Measurements from ENCODE around the gene LTBR.

The LTBR gene

DNA sequence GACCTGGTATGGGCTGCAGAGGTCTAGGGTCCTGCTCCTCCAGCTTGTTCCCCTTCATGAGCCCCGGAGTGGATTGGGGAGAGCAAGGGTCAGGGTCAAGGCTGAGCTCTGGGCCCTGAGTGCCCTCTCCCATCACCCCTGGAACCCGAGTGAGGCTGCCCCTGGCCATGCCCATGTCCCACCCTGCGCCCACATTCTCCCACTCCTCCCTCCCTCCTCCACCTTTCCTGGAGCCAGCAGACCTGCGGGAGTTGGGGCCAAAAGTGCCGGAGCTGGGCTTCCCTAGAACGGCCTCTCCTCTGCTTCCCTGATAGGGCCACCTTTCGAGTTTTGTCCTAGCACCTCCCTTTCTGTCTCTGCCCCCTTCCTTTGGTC lies 9.2 kb upstream of the LTBR start:
- TF ChIP-seq, protein P1, sequence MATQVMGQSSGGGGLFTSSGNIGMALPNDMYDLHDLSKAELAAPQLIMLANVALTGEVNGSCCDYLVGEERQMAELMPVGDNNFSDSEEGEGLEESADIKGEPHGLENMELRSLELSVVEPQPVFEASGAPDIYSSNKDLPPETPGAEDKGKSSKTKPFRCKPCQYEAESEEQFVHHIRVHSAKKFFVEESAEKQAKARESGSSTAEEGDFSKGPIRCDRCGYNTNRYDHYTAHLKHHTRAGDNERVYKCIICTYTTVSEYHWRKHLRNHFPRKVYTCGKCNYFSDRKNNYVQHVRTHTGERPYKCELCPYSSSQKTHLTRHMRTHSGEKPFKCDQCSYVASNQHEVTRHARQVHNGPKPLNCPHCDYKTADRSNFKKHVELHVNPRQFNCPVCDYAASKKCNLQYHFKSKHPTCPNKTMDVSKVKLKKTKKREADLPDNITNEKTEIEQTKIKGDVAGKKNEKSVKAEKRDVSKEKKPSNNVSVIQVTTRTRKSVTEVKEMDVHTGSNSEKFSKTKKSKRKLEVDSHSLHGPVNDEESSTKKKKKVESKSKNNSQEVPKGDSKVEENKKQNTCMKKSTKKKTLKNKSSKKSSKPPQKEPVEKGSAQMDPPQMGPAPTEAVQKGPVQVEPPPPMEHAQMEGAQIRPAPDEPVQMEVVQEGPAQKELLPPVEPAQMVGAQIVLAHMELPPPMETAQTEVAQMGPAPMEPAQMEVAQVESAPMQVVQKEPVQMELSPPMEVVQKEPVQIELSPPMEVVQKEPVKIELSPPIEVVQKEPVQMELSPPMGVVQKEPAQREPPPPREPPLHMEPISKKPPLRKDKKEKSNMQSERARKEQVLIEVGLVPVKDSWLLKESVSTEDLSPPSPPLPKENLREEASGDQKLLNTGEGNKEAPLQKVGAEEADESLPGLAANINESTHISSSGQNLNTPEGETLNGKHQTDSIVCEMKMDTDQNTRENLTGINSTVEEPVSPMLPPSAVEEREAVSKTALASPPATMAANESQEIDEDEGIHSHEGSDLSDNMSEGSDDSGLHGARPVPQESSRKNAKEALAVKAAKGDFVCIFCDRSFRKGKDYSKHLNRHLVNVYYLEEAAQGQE (IDR thresholded peaks at IDR 0.05; ENCODE audit: insufficient read depth in 1 of 2, low read depth in 2 of 2, low read length in 2 of 2), result no peak
- TF ChIP-seq SIN3A (IDR thresholded peaks at IDR 0.05; ENCODE audit: borderline replicate concordance, insufficient read depth, low read length) (no peak), FOXP2 (optimal IDR thresholded peaks at IDR 0.05; ENCODE audit: borderline replicate concordance, extremely low read depth, extremely low read length, insufficient read depth) (no peak), POLR2AphosphoS5 (IDR thresholded peaks at IDR 0.05; ENCODE audit: low read depth, low read length) (no peak), TAF1 (IDR thresholded peaks at IDR 0.05; ENCODE audit: borderline replicate concordance, insufficient read depth, low read length) (no peak)

DNA sequence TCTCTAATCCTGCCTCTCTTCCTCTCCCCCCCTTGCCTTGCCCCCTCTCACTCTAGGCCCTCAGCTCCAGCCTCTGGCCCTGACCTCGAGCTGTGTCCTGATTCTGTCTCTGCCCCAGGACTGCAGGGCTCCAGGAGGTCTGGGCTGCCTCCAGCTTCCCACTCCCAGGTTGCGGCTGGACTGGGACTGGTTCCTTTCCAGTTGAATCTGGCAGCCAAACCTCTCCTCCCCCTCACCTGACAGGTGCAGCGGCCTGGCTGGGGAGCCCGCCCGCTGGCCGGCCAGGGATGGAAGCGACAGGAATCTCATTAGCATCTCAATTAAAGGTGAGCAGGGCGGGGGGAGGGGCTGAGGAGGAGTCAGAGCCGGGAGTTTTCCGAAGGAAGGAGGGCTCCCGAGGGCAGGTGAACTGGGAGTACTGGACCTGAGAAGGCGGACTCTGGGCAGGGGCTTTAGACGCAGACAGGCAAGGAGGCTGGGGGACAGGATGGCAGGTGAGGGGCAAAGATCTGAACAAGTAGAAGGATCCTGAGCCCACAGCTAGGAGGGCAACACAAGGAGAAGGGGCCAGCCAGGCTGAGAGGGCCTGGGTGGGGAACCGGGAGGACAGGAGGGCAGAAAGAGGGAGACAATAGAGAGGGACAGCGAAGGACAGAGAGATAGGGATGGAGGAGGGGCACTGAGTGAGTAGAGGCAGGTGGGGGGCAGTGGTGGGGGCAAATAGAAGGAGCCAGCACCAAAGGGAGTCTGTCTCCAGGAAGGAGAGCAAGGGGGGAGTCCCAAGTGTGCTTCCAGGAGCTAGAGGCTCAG lies 8.5 kb upstream of the LTBR start, which contains the start of gene SCNN1A:
TSS of gene SCNN1A (minus strand) at position 295 of the 810 bp plus-strand sequence. CDS start 780 bp downstream, outside the sequence.
- no peak for TF ChIP-seq TAF1 (IDR thresholded peaks at IDR 0.05; ENCODE audit: borderline replicate concordance, insufficient read depth, low read length)
- no peak for TF ChIP-seq FOXP2 (optimal IDR thresholded peaks at IDR 0.05; ENCODE audit: borderline replicate concordance, extremely low read depth, extremely low read length, insufficient read depth)
- TF ChIP-seq, protein P1 (IDR thresholded peaks at IDR 0.05; ENCODE audit: insufficient read depth in 1 of 2, low read depth in 2 of 2, low read length in 2 of 2), result no peak
- no peak for TF ChIP-seq SIN3A (IDR thresholded peaks at IDR 0.05; ENCODE audit: borderline replicate concordance, insufficient read depth, low read length)
- TF ChIP-seq POLR2AphosphoS5 (IDR thresholded peaks at IDR 0.05; ENCODE audit: low read depth, low read length), result no peak

DNA sequence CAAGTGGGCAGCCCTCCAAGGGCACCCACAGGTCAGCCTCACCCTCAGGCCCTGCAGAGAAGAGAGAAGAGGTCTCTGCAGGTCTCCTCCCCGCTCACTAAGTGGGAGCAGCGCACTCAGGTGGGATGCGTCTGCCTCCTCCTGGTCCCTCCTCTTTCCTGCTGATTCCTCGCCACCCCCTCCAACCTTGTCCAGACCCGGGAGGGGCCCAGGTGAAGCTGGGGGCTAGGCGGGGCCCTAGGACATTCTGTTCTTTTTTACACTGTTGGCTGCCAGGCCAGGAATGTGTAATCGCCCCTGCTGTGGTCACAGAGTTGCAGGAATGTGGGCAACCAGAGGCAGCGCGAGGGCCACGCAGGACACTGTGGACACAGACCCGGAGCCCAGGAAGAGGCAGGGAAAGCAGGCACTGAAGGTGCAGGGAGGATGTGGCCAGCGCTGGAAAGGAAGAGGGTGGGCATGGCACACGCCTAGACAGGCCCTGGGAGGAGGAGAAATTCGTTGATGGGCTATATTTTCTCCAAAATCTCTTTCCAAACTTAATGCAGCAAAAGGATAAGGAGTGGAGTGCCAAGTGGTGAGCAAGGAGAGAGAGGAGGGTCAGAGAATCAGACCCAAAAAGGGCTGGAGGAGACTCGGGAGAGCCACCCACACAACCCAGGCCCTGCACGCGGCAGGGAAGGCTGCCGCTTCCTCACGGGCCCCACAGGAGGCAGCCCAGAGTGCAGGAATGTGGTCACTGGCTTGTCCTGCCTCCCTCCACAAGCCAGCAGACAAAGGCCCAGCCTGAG lies 7.7 kb upstream of the LTBR start:
- TF ChIP-seq, protein P1 (IDR thresholded peaks at IDR 0.05; ENCODE audit: insufficient read depth in 1 of 2, low read depth in 2 of 2, low read length in 2 of 2), result no peak
- no peak for TF ChIP-seq TAF1 (IDR thresholded peaks at IDR 0.05; ENCODE audit: borderline replicate concordance, insufficient read depth, low read length)
- TF ChIP-seq POLR2AphosphoS5 (IDR thresholded peaks at IDR 0.05; ENCODE audit: low read depth, low read length), result no peak
- TF ChIP-seq SIN3A (IDR thresholded peaks at IDR 0.05; ENCODE audit: borderline replicate concordance, insufficient read depth, low read length), result no peak
- no peak for TF ChIP-seq FOXP2 (optimal IDR thresholded peaks at IDR 0.05; ENCODE audit: borderline replicate concordance, extremely low read depth, extremely low read length, insufficient read depth)

DNA sequence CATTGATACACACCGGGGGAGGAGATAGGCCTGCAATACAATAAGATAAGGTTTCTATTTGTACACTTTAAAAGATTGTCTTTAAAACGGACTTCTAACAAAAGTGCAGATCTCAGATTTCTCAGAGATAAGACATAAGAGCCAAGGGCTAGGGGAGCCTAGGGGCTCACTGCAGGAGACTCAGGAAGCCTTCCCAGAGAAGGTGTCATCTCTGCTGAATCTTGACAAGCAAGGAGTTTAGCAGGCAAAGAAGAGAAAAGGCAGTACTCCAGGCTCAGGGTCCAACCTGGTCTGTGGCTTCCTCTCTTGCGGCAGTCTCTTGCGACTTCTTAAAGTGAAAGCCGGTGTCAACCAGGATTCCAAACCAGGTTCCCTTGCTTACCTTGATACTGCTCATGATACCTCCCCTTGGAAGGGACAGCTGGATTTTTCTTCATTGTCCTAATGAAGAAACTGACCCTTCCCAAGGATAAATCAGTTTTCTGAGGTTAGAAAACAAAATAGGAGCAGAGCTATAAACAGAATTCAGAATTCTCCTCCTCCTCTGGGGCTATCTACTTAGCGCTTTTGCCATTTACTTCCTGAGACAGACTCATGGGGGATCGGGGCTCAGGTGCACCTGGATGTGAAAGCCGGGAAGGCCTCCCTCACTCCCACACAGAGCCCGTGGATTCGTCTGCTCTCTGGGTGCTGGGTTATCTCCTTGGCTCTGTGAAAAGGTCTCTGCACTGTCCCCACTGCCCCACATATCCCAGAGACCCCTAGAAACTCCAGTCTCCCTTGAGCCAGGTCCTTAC lies 6.9 kb upstream of the LTBR start:
- TF ChIP-seq SIN3A (IDR thresholded peaks at IDR 0.05; ENCODE audit: borderline replicate concordance, insufficient read depth, low read length), result no peak
- no peak for TF ChIP-seq POLR2AphosphoS5 (IDR thresholded peaks at IDR 0.05; ENCODE audit: low read depth, low read length)
- no peak for TF ChIP-seq TAF1 (IDR thresholded peaks at IDR 0.05; ENCODE audit: borderline replicate concordance, insufficient read depth, low read length)
- no peak for TF ChIP-seq FOXP2 (optimal IDR thresholded peaks at IDR 0.05; ENCODE audit: borderline replicate concordance, extremely low read depth, extremely low read length, insufficient read depth)
- TF ChIP-seq, protein P1 (IDR thresholded peaks at IDR 0.05; ENCODE audit: insufficient read depth in 1 of 2, low read depth in 2 of 2, low read length in 2 of 2), result no peak

All from PFSK-1 (cell line).